HG02759 (cell line): Measurements from ENCODE around the gene ATAD3C.
"Not testable (repeated sequence)": the region's sequence is repeated elsewhere in the genome, so short reads cannot be mapped to it uniquely, and the experiment has no call there.

Experiments
- ATAC-seq: cut with Tn5 transposase; IDR thresholded peaks from one replicate; pipeline ENCODE4 v1.9.1; 2021; ENCODE audit warnings: mild to moderate bottlenecking, moderate library complexity; ENCODE audit not compliant: unreplicated experiment

ATAD3C gene

GRCh38 chr1:1468196-1468985, 18.9 kb downstream of the ATAD3C start:
- ATAC-seq = not testable (repeated sequence)

- no peak for ATAC-seq
Measured at GRCh38 chr1:1470626-1471388, 21.3 kb downstream of the ATAD3C start.

- ATAC-seq = peak; percentile 92
Measured at GRCh38 chr1:1471389-1472052, 22.0 kb downstream of the ATAD3C start, which contains the start of gene ATAD3B. Gene ATAD3B (plus strand): TSS chr1:1471765. CDS start chr1:1471885, 120 bp downstream.

GRCh38 chr1:1472053-1472876, 22.8 kb downstream of the ATAD3C start:
- peak; percentile 28 for ATAC-seq

GRCh38 chr1:1476011-1476410, 26.5 kb downstream of the ATAD3C start:
- not testable (repeated sequence) for ATAC-seq

GRCh38 chr1:1477206-1477605, 27.7 kb downstream of the ATAD3C start:
- no peak for ATAC-seq

GRCh38 chr1:1479547-1480487, 30.3 kb downstream of the ATAD3C start:
- ATAC-seq = no peak

- ATAC-seq = not testable (repeated sequence)
Measured at GRCh38 chr1:1480488-1480867, 31.0 kb downstream of the ATAD3C start.

- ATAC-seq = not testable (repeated sequence)
Measured at GRCh38 chr1:1481811-1482210, 32.3 kb downstream of the ATAD3C start.

GRCh38 chr1:1482856-1483255, 33.4 kb downstream of the ATAD3C start:
- no peak for ATAC-seq

- ATAC-seq = no peak
Measured at GRCh38 chr1:1483714-1484113, 34.2 kb downstream of the ATAD3C start.

GRCh38 chr1:1484976-1485750, 35.7 kb downstream of the ATAD3C start:
- ATAC-seq = not testable (repeated sequence)

- ATAC-seq = not testable (repeated sequence)
Measured at GRCh38 chr1:1485755-1486317, 36.3 kb downstream of the ATAD3C start.

- no peak for ATAC-seq
Measured at GRCh38 chr1:1487701-1488100, 38.2 kb downstream of the ATAD3C start.

- no peak for ATAC-seq
Measured at GRCh38 chr1:1489231-1489630, 39.7 kb downstream of the ATAD3C start.

GRCh38 chr1:1489861-1490260, 40.4 kb downstream of the ATAD3C start:
- no peak for ATAC-seq

GRCh38 chr1:1490633-1491230, 41.2 kb downstream of the ATAD3C start:
- no peak for ATAC-seq

- no peak for ATAC-seq
Measured at GRCh38 chr1:1491601-1492000, 42.1 kb downstream of the ATAD3C start.
